Bone marrow (tissue), 2 donors: ENCODE results near the gene CDC42BPA.
"Not testable (repeated sequence)": the region's sequence is repeated elsewhere in the genome, so short reads cannot be mapped to it uniquely, and the experiment has no call there.

Source experiments
- DNase-seq, 2 donors: peaks; one replicate each; lab custom pipeline; 2025; lab: John Stamatoyannopoulos, UW

The CDC42BPA gene

GRCh38 chr1:227308367-227309336, 9.6 kb downstream of the CDC42BPA start:
- DNase-seq, result no peak

GRCh38 chr1:227306689-227307088, 11.6 kb downstream of the CDC42BPA start:
- no peak for DNase-seq

GRCh38 chr1:227305894-227306626, 12.2 kb downstream of the CDC42BPA start:
- no peak for DNase-seq

- no peak for DNase-seq
Observed at GRCh38 chr1:227304665-227305064, 13.6 kb downstream of the CDC42BPA start.

- DNase-seq, result no peak
Observed at GRCh38 chr1:227303662-227304061, 14.6 kb downstream of the CDC42BPA start.

GRCh38 chr1:227300682-227301081, 17.6 kb downstream of the CDC42BPA start:
- no peak for DNase-seq

- DNase-seq, result no peak
Observed at GRCh38 chr1:227299688-227300087, 18.6 kb downstream of the CDC42BPA start.

- no peak for DNase-seq
Observed at GRCh38 chr1:227299241-227299627, 19.1 kb downstream of the CDC42BPA start.

GRCh38 chr1:227298512-227299240, 19.6 kb downstream of the CDC42BPA start:
- DNase-seq, result no peak

- DNase-seq, result no peak
Observed at GRCh38 chr1:227297073-227297793, 21.1 kb downstream of the CDC42BPA start.

GRCh38 chr1:227295609-227296008, 22.7 kb downstream of the CDC42BPA start:
- no peak for DNase-seq

- no peak for DNase-seq
Observed at GRCh38 chr1:227285745-227286144, 32.5 kb downstream of the CDC42BPA start.

- DNase-seq, result no peak
Observed at GRCh38 chr1:227281371-227281770, 36.9 kb downstream of the CDC42BPA start.

GRCh38 chr1:227280836-227281235, 37.5 kb downstream of the CDC42BPA start:
- DNase-seq, result no peak

- not testable (repeated sequence) for DNase-seq
Observed at GRCh38 chr1:227276156-227276693, 42.1 kb downstream of the CDC42BPA start.

- no peak for DNase-seq
Observed at GRCh38 chr1:227273557-227273956, 44.7 kb downstream of the CDC42BPA start.

GRCh38 chr1:227272428-227272827, 45.9 kb downstream of the CDC42BPA start:
- no peak for DNase-seq

- DNase-seq, result no peak
Observed at GRCh38 chr1:227270554-227270953, 47.7 kb downstream of the CDC42BPA start.

- DNase-seq, result no peak
Observed at GRCh38 chr1:227268943-227269342, 49.3 kb downstream of the CDC42BPA start.

- DNase-seq, result no peak
Observed at GRCh38 chr1:227265891-227266290, 52.4 kb downstream of the CDC42BPA start.

- DNase-seq, result no peak
Observed at GRCh38 chr1:227263869-227264268, 54.4 kb downstream of the CDC42BPA start.
